GM12878 (cell line): ENCODE measurements around the gene RGS14. TPM values are rescaled to one million over a fixed set of nuclear protein-coding genes. Genes with fewer than 3 reads are reported as not detected.
A peak's percentile ranks its signal among the peaks of the same experiment; 100 is the strongest.

Experiments
- ATAC-seq: fragments of 200-7000 bp; cut with Tn5 transposase; 3 replicates; pipeline ENCODE4 v1.9.1; 2020; ENCODE audit warnings: mild to moderate bottlenecking, moderate library complexity
- BruUV-seq: library from RNA; stranded (reverse); fragments of 400-500 nt; replicated peaks from 2 replicates; lab custom pipeline; 2021; lab: Mats Ljungman, UMichigan
- CTCF ChIA-PET: fragments of 300-600 bp; sonication (Branson Sonifier 250); formaldehyde crosslinking; extraction: SDS; loops from one replicate; lab custom pipeline; 2021; ENCODE audit warnings: inconsistent platforms; lab: Yijun Ruan, JAX
- POLR2A ChIA-PET: fragments of 350-600 bp; formaldehyde crosslinking; extraction: SDS; loops from one replicate; lab custom pipeline; 2021; ENCODE audit warnings: inconsistent platforms; lab: Charles Lee
- RAD21 ChIA-PET: fragments of 300-600 bp; sonication (Branson Sonifier 250); formaldehyde crosslinking; loops from one replicate; lab custom pipeline; 2023; ENCODE audit warnings: antibody characterized with exemption; ENCODE audit not compliant: unreplicated experiment; lab: Charles Lee
- SMC1A ChIA-PET: fragments of 300-600 bp; sonication (Branson Sonifier 250); formaldehyde crosslinking; loops from one replicate; lab custom pipeline; 2023; ENCODE audit not compliant: unreplicated experiment, uncharacterized antibody; lab: Charles Lee
- DNase-seq: peaks from one replicate; pipeline ENCODE4 v3.0.0-alpha.2; 2011; ENCODE audit warnings: low read depth, low spot score
- FAIRE-seq: peaks from 3 replicates; lab custom pipeline; 2011; peaks lifted over from hg19 to GRCh38; lab: Jason Lieb, UNC
- H2AFZ ChIP-seq: 2 replicates; pipeline ENCODE4 v1.6.0; 2011; ENCODE audit warnings: low read depth, low read length, control low read depth; ENCODE audit not compliant: control insufficient read depth
- H3K27ac ChIP-seq: 2 replicates; pipeline ENCODE4 v1.5.1; 2011; ENCODE audit warnings: control low read depth; ENCODE audit not compliant: control insufficient read depth, insufficient read depth
- H3K27me3 ChIP-seq, 2 experiments: replicated peaks in 1 of 2; 2 replicates each; pipeline versions ENCODE4 v1.6.0 to v1.6.1; 2011; ENCODE audit warnings: low read length in 1 of 2; ENCODE audit not compliant: control insufficient read depth in 2 of 2, insufficient read depth in 2 of 2
- H3K36me3 ChIP-seq, 2 experiments: 2 replicates each; pipeline ENCODE4 v1.5.1; 2011; ENCODE audit warnings: low read length in 1 of 2; ENCODE audit not compliant: control insufficient read depth in 2 of 2, insufficient read depth in 2 of 2
- H3K4me1 ChIP-seq: 2 replicates; pipeline ENCODE4 v1.6.1; 2011; ENCODE audit warnings: mild to moderate bottlenecking, low read length, moderate library complexity, mixed read lengths; ENCODE audit not compliant: control insufficient read depth, insufficient read depth
- H3K4me2 ChIP-seq: 2 replicates; pipeline ENCODE4 v1.6.0; 2011; ENCODE audit warnings: control low read depth; ENCODE audit not compliant: control insufficient read depth, insufficient read depth
- H3K4me3 ChIP-seq: fragments of 200-600 bp; sonication (generic); 2 replicates; pipeline ENCODE4 v1.5.1; 2016
- H3K79me2 ChIP-seq: 2 replicates; pipeline ENCODE4 v1.6.0; 2011; ENCODE audit warnings: low read length; ENCODE audit not compliant: control insufficient read depth, insufficient read depth
- H3K9ac ChIP-seq: 2 replicates; pipeline ENCODE4 v1.8.0; 2011; ENCODE audit warnings: low read length, control low read depth, mixed read lengths; ENCODE audit not compliant: control insufficient read depth, insufficient read depth
- H3K9me3 ChIP-seq: replicated peaks from 3 replicates; pipeline ENCODE4 v1.5.1; 2011; ENCODE audit warnings: mild to moderate bottlenecking, low read length; ENCODE audit not compliant: control insufficient read depth, insufficient read depth
- H4K20me1 ChIP-seq: 2 replicates; pipeline ENCODE4 v1.6.0; 2011; ENCODE audit not compliant: control insufficient read depth, insufficient read depth
- CEBPZ ChIP-seq: fragments of 150-350 bp; IDR thresholded peaks from 2 replicates; pipeline ENCODE4 v1.6.1; 2016; ENCODE audit warnings: low read depth, low read length
- IKZF2 ChIP-seq, 2 experiments: fragments of 450-650 bp; IDR thresholded peaks; 2 replicates each; pipeline ENCODE4 v1.6.1; 2017; ENCODE audit warnings: mild to moderate bottlenecking in 2 of 2, moderate library complexity in 2 of 2
- PAX5 ChIP-seq: IDR thresholded peaks from 2 replicates; pipeline ENCODE4 v1.6.1; 2011; ENCODE audit warnings: low read depth, low read length, borderline replicate concordance
- POLR2A ChIP-seq: IDR thresholded peaks from 2 replicates; pipeline ENCODE4 v1.6.1; 2011; ENCODE audit warnings: low read depth, mild to moderate bottlenecking, low read length
- SMARCA5 ChIP-seq: fragments of 450-650 bp; IDR thresholded peaks from 2 replicates; pipeline ENCODE4 v1.6.1; 2017; ENCODE audit warnings: mild to moderate bottlenecking
- WRNIP1 ChIP-seq: IDR thresholded peaks from 2 replicates; pipeline ENCODE4 v1.6.1; 2011; ENCODE audit warnings: low read depth, low read length, improper control_type of control experiment, borderline replicate concordance
- ZNF384 ChIP-seq: IDR thresholded peaks from 2 replicates; pipeline ENCODE4 v1.6.1; 2012; ENCODE audit warnings: low read depth, mild to moderate bottlenecking, low read length, improper control_type of control experiment, borderline replicate concordance
- ZNF622 ChIP-seq: fragments of 450-650 bp; IDR thresholded peaks from 2 replicates; pipeline ENCODE4 v1.6.1; 2017; ENCODE audit warnings: mild to moderate bottlenecking, inconsistent platforms
- ZZZ3 ChIP-seq: IDR thresholded peaks from 2 replicates; pipeline ENCODE4 v1.6.1; 2011; ENCODE audit warnings: low read depth; ENCODE audit not compliant: control insufficient read depth, insufficient read length
- WGBS: methylation state at CpG from one replicate; pipeline ENCODE4 v1.1.6; 2016; ENCODE audit warnings: low lambda C conversion rate; ENCODE audit not compliant: insufficient replicate concordance, insufficient coverage; ENCODE audit errors: missing lambda C conversion rate; 5-methylcytosine and 5-hydroxymethylcytosine counted together
- in situ Hi-C: fragments of 300-500 bp; cut with MboI; formaldehyde crosslinking; loops from 9 replicates; pipeline ENCODE4 v1.14.3; 2018; ENCODE audit warnings: mixed read lengths
- intact Hi-C: fragments of 100-400 bp; cut with micrococcal nuclease; formaldehyde crosslinking; loops from one replicate; pipeline ENCODE4 v1.14.2; 2022; ENCODE audit not compliant: unreplicated experiment
- polyA plus RNA-seq, 11 experiments: library from polyadenylated mRNA; depleted of rRNA in 4 of 11; unstranded in 6 of 11; stranded (reverse) in 5 of 11; fragments of >200 nt; fragmentation: Nextera tagmentation in 4 of 11; fragmentation: Illumina TruSeq in 1 of 11; extraction: Ambion mirVana in 4 of 11; extraction: Trizol in 1 of 11; gene quantifications; 1 replicate in 1 of 11; 2 replicates in 10 of 11; pipeline versions ENCODE4 v1.2.1 to v1.2.3, GENCODE V29; 2011 to 2016; ENCODE audit warnings: inconsistent platforms in 2 of 11, missing spikeins in 2 of 11, low read depth in 1 of 11
- total RNA-seq, 4 experiments: library from RNA; depleted of rRNA in 3 of 4; stranded (reverse); fragments of >200 nt in 3 of 4; fragmentation: Illumina TruSeq in 1 of 4; extraction: Trizol in 1 of 4; gene quantifications; 2 replicates each; pipeline versions ENCODE4 v1.2.1 to v1.2.3, GENCODE V29; 2013 to 2021
- TF ChIP-seq, protein P1 (sequence below): IDR thresholded peaks from 2 replicates; pipeline ENCODE4 v1.6.1; 2012; ENCODE audit warnings: low read length, inconsistent platforms

RGS14 gene
- total and polyA plus RNA-seq, 10 of the 15 experiments (the other 5 are each of a cell fraction or from before 2014, with no cell fraction given), result 0.19 to 88.7 (median 54.8) TPM

DNA sequence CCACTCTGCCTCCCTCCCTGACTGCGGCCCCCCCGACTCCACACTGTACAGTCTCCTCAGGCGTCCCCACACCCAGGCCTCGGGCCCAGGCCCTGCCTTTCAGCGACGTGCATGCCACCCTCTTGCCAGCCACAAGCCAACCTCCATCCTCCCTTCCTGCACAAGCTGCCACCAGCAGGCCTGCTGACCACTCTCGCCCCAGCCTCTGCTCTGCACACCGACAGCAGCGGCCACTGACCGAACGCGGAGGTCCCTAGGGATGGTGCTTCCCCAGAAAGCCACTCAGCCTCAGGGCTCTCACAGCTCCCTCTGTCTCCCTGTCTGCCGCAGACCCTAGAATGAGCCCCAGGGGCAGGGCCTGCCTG, 24.8 kb upstream of the RGS14 start:
- 91% methylated on average over 13 of the region's 13 CpGs for WGBS
- H3K9me3 ChIP-seq, result no peaks in the 10 kb centered on the region
- H3K79me2 ChIP-seq, result no peaks in the 10 kb centered on the region
- RAD21 ChIA-PET, result no interaction called here
- no peak for FAIRE-seq
- CTCF ChIA-PET, result interaction anchor here (0.5 kb wide), 1 partner anchor 169 kb away, joined by 3 read pairs; no protein-coding TSS in a partner anchor
- intact Hi-C loops, result no loop called here
- DNase-seq, result no peak
- no peak for ATAC-seq
- no peaks in the 10 kb centered on the region for H3K4me1 ChIP-seq
- POLR2A ChIA-PET, result no interaction called here
- in situ Hi-C loops, result no loop called here
- no TSS peak for BruUV-seq
- H3K27ac ChIP-seq, result no peak overlapping the region
- H3K4me2 ChIP-seq, result no peak overlapping the region
- H3K27me3 ChIP-seq, result no peaks in the 10 kb centered on the region
- no peaks in the 10 kb centered on the region; the same call in 1 of the 2 replicates for H4K20me1 ChIP-seq
- SMC1A ChIA-PET, result no interaction called here
- no peak overlapping the region for H3K9ac ChIP-seq
- H3K36me3 ChIP-seq, result peaks cover 21 to 63% of the 10 kb centered on the region in 2 experiments
- TF ChIP-seq ZNF622, result no peak
- 0 out of 2 replicates have a peak, but pooled peaks have one; percentile 39 for TF ChIP-seq POLR2A
- H2AFZ ChIP-seq, result no peak overlapping the region
- no peak overlapping the region for H3K4me3 ChIP-seq

- Histone ChIP-seq H3K4me1 (no peaks in the 10 kb centered on the region), H3K4me2 (no peak overlapping the region), H2AFZ (no peak overlapping the region), H3K9me3 (no peaks in the 10 kb centered on the region)
- RAD21 ChIA-PET, result no interaction called here
- TF ChIP-seq WRNIP1 (no peak), CEBPZ (no peak), IKZF2 (IDR thresholded peaks at IDR 0.05) (no peak), PAX5 (no peak), ZZZ3 (no peak), SMARCA5 (no peak), ZNF622 (no peak), ZNF384 (no peak)
- TF ChIP-seq, protein P1, sequence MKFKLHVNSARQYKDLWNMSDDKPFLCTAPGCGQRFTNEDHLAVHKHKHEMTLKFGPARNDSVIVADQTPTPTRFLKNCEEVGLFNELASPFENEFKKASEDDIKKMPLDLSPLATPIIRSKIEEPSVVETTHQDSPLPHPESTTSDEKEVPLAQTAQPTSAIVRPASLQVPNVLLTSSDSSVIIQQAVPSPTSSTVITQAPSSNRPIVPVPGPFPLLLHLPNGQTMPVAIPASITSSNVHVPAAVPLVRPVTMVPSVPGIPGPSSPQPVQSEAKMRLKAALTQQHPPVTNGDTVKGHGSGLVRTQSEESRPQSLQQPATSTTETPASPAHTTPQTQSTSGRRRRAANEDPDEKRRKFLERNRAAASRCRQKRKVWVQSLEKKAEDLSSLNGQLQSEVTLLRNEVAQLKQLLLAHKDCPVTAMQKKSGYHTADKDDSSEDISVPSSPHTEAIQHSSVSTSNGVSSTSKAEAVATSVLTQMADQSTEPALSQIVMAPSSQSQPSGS, result no peak
- TF ChIP-seq, all 136 proteins: peak for 0
- H4K20me1 ChIP-seq, result no peaks in the 10 kb centered on the region; the same call in 1 of the 2 replicates
- TSS peak; percentile 15 for BruUV-seq
- no peak overlapping the region for H3K4me3 ChIP-seq
- CTCF ChIA-PET, result interaction anchor here (1.3 kb wide), 1 partner anchor 15 kb away, joined by 3 read pairs; no protein-coding TSS in a partner anchor
- intact Hi-C loops (no loop called here), in situ Hi-C loops (no loop called here)
- H3K27ac ChIP-seq, result no peak overlapping the region
- WGBS, result 93% methylated on average over 16 of the region's 16 CpGs
- POLR2A ChIA-PET, result interaction anchor here (0.7 to 1.2 kb wide), 2 partner anchors 13 to 17 kb away, joined by 3 to 7 read pairs; no protein-coding TSS in a partner anchor
- H3K36me3 ChIP-seq, result peaks cover 26 to 69% of the 10 kb centered on the region in 2 experiments
- H3K79me2 ChIP-seq, result no peaks in the 10 kb centered on the region; the same call in 1 of the 2 replicates
- no peak overlapping the region for H3K9ac ChIP-seq
- H3K27me3 ChIP-seq, result no peaks in the 10 kb centered on the region
- DNase-seq (no peak), ATAC-seq (no peak), FAIRE-seq (no peak)
- SMC1A ChIA-PET, result no interaction called here
Measured at GRCh38 chr5:177333420-177334154, 24.1 kb upstream of the RGS14 start.
